Pancreas (tissue), 10 donors: Measurements from ENCODE around the gene GRP. TPM values are rescaled to one million over a fixed set of nuclear protein-coding genes. Genes with fewer than 3 reads are reported as not detected.

Experiments
- ATAC-seq, 4 donors: fragments of 200-7000 bp; cut with Tn5 transposase; one replicate each; pipeline versions ENCODE4 v1.8.0 to v1.9.1; 2020; ENCODE audit warnings: mild to moderate bottlenecking in 4 of 4, moderate library complexity in 4 of 4
- DNase-seq, 6 donors: peaks; one replicate each; pipeline ENCODE4 v3.0.0-alpha.2; 2020
- FAIRE-seq: peaks from 2 replicates; lab custom pipeline; 2012; peaks lifted over from hg19 to GRCh38; lab: Jason Lieb, UNC
- H3K27ac ChIP-seq, 4 donors: fragments of 200-600 bp; sonication (generic); 1 replicate in 3 of 4; 2 replicates in 1 of 4; pipeline versions ENCODE4 v1.5.0 to v1.8.0; 2020
- H3K27me3 ChIP-seq, 4 donors: fragments of 200-600 bp; one replicate each; pipeline ENCODE4 v1.8.0; 2021
- H3K36me3 ChIP-seq, 3 donors: fragments of 200-600 bp; sonication (generic) in 1 of 3; one replicate each; pipeline versions ENCODE4 v1.5.0 to v1.8.0; 2020 to 2021
- H3K4me1 ChIP-seq, 3 donors: fragments of 200-600 bp; one replicate each; pipeline ENCODE4 v1.8.0; 2021
- H3K4me3 ChIP-seq, 4 donors: fragments of 200-600 bp; sonication (generic) in 2 of 4; one replicate each; pipeline versions ENCODE4 v1.5.0 to v1.8.0; 2020 to 2021
- H3K9me3 ChIP-seq, 4 donors: fragments of 200-600 bp; one replicate each; pipeline ENCODE4 v1.8.0; 2021
- CTCF ChIP-seq, 4 donors: fragments of 200-600 bp; sonication (generic) in 3 of 4; IDR thresholded peaks; one replicate each; pipeline versions ENCODE4 v1.5.0 to v1.8.0; 2021; ENCODE audit warnings: antibody characterized with exemption in 4 of 4
- WGBS, 2 donors: extraction: QIAGEN DNeasy Blood & Tissue Kit; methylation state at CpG; one replicate each; pipeline ENCODE4 v1.1.7; 2013; 5-methylcytosine and 5-hydroxymethylcytosine counted together
- intact Hi-C, 3 donors: fragments of 100-400 bp; cut with DNase I; formaldehyde crosslinking; loops; one replicate each; pipeline versions ENCODE4 v1.11.1 to v1.14.2; 2022
- polyA plus RNA-seq, 2 donors: library from polyadenylated mRNA; stranded (reverse); fragments of 200-250 nt; gene quantifications; one replicate each; pipeline ENCODE4 v1.2.3, GENCODE V29; 2013
- total RNA-seq, 6 donors: library from RNA; stranded (reverse); fragmentation: NEBNext Ultra II Directional in 4 of 6; extraction: Animal tissue kit (Norgen Biotek cat#: 25700) in 4 of 6; gene quantifications; one replicate each; pipeline versions ENCODE4 v1.2.1 to v1.2.4, GENCODE V29; 2021 to 2023
- donor health status: healthy with polysubstance abuse.
- donor health status: DM: no; HTN: no; CAD: no; lungs with moderate emphysema.
- donor health status: DM: no; HTN: no; CAD: no.
- donor health status: control.
- donor health status: control.
- donor health status: Bipolar disorder and iron deficiency.
- donor health status: DM: yes; HTN: yes; CAD: no.
- donor health status: DM: no; HTN: no; CAD: no.
- donor health status: DM: no; HTN: no; CAD: no.
- donor health status: DM: yes; HTN: yes; CAD: no.

Gene GRP
- total and polyA plus RNA-seq, 8 donors, result 0.34 to 11.5 (median 0.74) TPM; not detected in 4

- Histone ChIP-seq H3K27me3 (no peaks in the 10 kb centered on the region), H3K4me3 (no peak overlapping the region), H3K4me1 (no peaks in the 10 kb centered on the region), H3K36me3 (no peaks in the 10 kb centered on the region), H3K27ac (no peak overlapping the region), H3K9me3 (no peaks in the 10 kb centered on the region)
- intact Hi-C loops, result no loop called here
- no peak for FAIRE-seq
- WGBS, 2 donors, result 43% methylated on average over 2 of the region's 2 CpGs
- ATAC-seq, result no peak
- DNase-seq, result no peak
- no peak for TF ChIP-seq CTCF (IDR thresholded peaks at IDR 0.05)
Measured at GRCh38 chr18:59231877-59232276, 11.9 kb downstream of the GRP start.

GRCh38 chr18:59232309-59233016 lies 12.5 kb downstream of the GRP start:
- no peak for ATAC-seq
- 65 to 79% methylated on average over 5 of the region's 5 CpGs for WGBS, 2 donors
- no peak for TF ChIP-seq CTCF (IDR thresholded peaks at IDR 0.05)
- Histone ChIP-seq H3K4me3 (no peak overlapping the region), H3K36me3 (no peaks in the 10 kb centered on the region), H3K27me3 (no peaks in the 10 kb centered on the region), H3K9me3 (no peaks in the 10 kb centered on the region), H3K4me1 (no peaks in the 10 kb centered on the region), H3K27ac (no peak overlapping the region)
- no peak for DNase-seq
- intact Hi-C loops, result no loop called here
- no peak for FAIRE-seq

GRCh38 chr18:59233017-59233410 lies 13.1 kb downstream of the GRP start:
- FAIRE-seq (no peak), ATAC-seq (no peak), DNase-seq (no peak)
- intact Hi-C loops, result no loop called here
- H3K4me1 ChIP-seq, result no peaks in the 10 kb centered on the region
- 74 to 87% methylated on average over 6 of the region's 6 CpGs for WGBS, 2 donors
- no peaks in the 10 kb centered on the region for H3K27me3 ChIP-seq
- H3K27ac ChIP-seq, result no peak overlapping the region
- no peaks in the 10 kb centered on the region for H3K36me3 ChIP-seq
- no peak for TF ChIP-seq CTCF (IDR thresholded peaks at IDR 0.05)
- no peak overlapping the region for H3K4me3 ChIP-seq
- H3K9me3 ChIP-seq, result no peaks in the 10 kb centered on the region

GRCh38 chr18:59238385-59238784 lies 18.4 kb downstream of the GRP start:
- DNase-seq, result no peak
- no peaks in the 10 kb centered on the region for H3K36me3 ChIP-seq
- no peaks in the 10 kb centered on the region for H3K4me1 ChIP-seq
- FAIRE-seq, result no peak
- no peaks in the 10 kb centered on the region for H3K27me3 ChIP-seq
- no peak for ATAC-seq
- no peaks in the 10 kb centered on the region for H3K9me3 ChIP-seq
- no peak overlapping the region for H3K27ac ChIP-seq
- TF ChIP-seq CTCF (IDR thresholded peaks at IDR 0.05), result no peak
- intact Hi-C loops, result no loop called here
- H3K4me3 ChIP-seq, result no peak overlapping the region

- Histone ChIP-seq H3K4me1 (no peaks in the 10 kb centered on the region), H3K27me3 (peaks cover 0 to 2% (median 0%) of the 10 kb centered on the region in 4 donors), H3K36me3 (no peaks in the 10 kb centered on the region), H3K4me3 (no peak overlapping the region), H3K27ac (no peak overlapping the region), H3K9me3 (no peaks in the 10 kb centered on the region)
- FAIRE-seq, result no peak
- TF ChIP-seq CTCF (IDR thresholded peaks at IDR 0.05), result no peak
- no peak for ATAC-seq
- DNase-seq, result no peak
- intact Hi-C loops, result no loop called here
- WGBS, 2 donors, result 48 to 50% methylated on average over 4 of the region's 4 CpGs
Measured at GRCh38 chr18:59239642-59240041, 19.7 kb downstream of the GRP start.
